Measurements from ENCODE around the gene FLT1.

DNA sequence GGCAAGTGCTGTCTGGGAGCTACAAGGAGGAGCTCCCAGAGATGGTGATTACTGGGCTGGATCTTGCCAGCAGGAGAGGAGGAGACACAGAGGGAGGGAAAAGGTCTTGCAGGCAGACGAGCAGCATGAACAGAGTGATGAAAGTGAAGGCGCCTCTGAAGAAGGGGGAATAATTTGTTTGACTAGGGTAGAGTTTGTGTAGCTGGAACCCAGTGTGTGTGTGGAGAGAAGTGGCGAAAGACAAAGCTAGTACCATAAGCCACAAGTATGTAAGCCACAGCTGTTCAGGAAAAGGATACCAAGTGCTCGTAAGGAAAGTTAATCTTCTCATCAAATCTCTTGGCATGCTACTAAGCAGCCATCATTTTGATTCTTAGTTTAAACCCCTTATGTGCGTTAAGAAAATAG, 5.4 kb downstream of the FLT1 start:
- TF ChIP-seq, protein P1, sequence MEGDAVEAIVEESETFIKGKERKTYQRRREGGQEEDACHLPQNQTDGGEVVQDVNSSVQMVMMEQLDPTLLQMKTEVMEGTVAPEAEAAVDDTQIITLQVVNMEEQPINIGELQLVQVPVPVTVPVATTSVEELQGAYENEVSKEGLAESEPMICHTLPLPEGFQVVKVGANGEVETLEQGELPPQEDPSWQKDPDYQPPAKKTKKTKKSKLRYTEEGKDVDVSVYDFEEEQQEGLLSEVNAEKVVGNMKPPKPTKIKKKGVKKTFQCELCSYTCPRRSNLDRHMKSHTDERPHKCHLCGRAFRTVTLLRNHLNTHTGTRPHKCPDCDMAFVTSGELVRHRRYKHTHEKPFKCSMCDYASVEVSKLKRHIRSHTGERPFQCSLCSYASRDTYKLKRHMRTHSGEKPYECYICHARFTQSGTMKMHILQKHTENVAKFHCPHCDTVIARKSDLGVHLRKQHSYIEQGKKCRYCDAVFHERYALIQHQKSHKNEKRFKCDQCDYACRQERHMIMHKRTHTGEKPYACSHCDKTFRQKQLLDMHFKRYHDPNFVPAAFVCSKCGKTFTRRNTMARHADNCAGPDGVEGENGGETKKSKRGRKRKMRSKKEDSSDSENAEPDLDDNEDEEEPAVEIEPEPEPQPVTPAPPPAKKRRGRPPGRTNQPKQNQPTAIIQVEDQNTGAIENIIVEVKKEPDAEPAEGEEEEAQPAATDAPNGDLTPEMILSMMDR (conservative IDR thresholded peaks at IDR 0.05; ENCODE audit: low read length): no peak
- no peak for TF ChIP-seq EZH2phosphoT487 (IDR thresholded peaks at IDR 0.05; ENCODE audit: borderline replicate concordance, low read depth, low read length)

Data from OCI-LY7 (cell line).